Nephron progenitor cell (in vitro differentiated cells): ENCODE measurements around the gene SOS2.

ENCODE experiments used
- DNase-seq: peaks from one replicate; pipeline ENCODE4 v3.0.0; 2021
- H3K27ac Mint-ChIP-seq: 2 replicates; pipeline ENCODE4 v1.8.0; 2021; ENCODE audit warnings: mild to moderate bottlenecking, moderate library complexity, mixed read lengths
- H3K27me3 Mint-ChIP-seq: 2 replicates; pipeline ENCODE4 v1.8.0; 2021; ENCODE audit warnings: mild to moderate bottlenecking, low read depth, mixed read lengths; ENCODE audit not compliant: poor library complexity
- H3K36me3 Mint-ChIP-seq: 2 replicates; pipeline ENCODE4 v1.8.0; 2021; ENCODE audit warnings: low read depth, mixed read lengths
- H3K4me1 Mint-ChIP-seq: 2 replicates; pipeline ENCODE4 v1.8.0; 2021; ENCODE audit warnings: mixed read lengths
- H3K4me3 Mint-ChIP-seq: 2 replicates; pipeline ENCODE4 v1.8.0; 2021; ENCODE audit warnings: mild to moderate bottlenecking, moderate library complexity, mixed read lengths
- H3K9me3 Mint-ChIP-seq: 2 replicates; pipeline ENCODE4 v1.8.0; 2021; ENCODE audit warnings: mild to moderate bottlenecking, moderate library complexity, mixed read lengths
- TF ChIP-seq, protein P1 (sequence below): fragments of 200-600 bp; sonication (generic); IDR thresholded peaks from 2 replicates; pipeline ENCODE4 v1.5.0; 2021; ENCODE audit warnings: antibody characterized with exemption

The SOS2 gene

GRCh38 chr14:50123062-50123461 lies 108.3 kb downstream of the SOS2 start:
- Mint-ChIP-seq H3K4me1 (peaks cover 30% of the 10 kb centered on the region), H3K27me3 (no peaks in the 10 kb centered on the region), H3K36me3 (peaks cover 54% of the 10 kb centered on the region), H3K9me3 (no peaks in the 10 kb centered on the region), H3K27ac (peak overlapping the region; percentile 43), H3K4me3 (no peak overlapping the region)
- TF ChIP-seq, protein P1, sequence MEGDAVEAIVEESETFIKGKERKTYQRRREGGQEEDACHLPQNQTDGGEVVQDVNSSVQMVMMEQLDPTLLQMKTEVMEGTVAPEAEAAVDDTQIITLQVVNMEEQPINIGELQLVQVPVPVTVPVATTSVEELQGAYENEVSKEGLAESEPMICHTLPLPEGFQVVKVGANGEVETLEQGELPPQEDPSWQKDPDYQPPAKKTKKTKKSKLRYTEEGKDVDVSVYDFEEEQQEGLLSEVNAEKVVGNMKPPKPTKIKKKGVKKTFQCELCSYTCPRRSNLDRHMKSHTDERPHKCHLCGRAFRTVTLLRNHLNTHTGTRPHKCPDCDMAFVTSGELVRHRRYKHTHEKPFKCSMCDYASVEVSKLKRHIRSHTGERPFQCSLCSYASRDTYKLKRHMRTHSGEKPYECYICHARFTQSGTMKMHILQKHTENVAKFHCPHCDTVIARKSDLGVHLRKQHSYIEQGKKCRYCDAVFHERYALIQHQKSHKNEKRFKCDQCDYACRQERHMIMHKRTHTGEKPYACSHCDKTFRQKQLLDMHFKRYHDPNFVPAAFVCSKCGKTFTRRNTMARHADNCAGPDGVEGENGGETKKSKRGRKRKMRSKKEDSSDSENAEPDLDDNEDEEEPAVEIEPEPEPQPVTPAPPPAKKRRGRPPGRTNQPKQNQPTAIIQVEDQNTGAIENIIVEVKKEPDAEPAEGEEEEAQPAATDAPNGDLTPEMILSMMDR: no peak
- no peak for DNase-seq

DNA sequence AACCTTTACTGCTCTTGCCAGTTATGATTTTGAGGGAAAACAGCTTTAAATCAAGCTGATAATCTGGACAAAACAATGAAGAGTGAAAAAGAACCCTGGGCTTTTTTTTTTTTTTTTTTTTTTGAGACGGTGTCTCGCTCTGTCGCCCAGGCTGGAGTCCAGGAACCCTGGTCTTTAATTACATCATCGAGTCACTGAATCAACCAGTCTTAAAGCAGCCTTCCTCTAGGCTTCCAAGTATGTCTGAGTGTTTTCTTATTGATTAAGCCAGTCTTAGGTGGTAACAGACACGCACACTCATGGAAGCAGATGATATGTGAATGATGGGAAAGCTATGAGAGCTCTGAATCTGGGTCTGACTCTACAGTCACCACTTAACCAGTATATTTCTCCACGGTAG lies 109.1 kb downstream of the SOS2 start:
- TF ChIP-seq, protein P1: no peak
- Mint-ChIP-seq H3K27ac (peak overlapping the region; percentile 73), H3K4me3 (no peak overlapping the region), H3K27me3 (no peaks in the 10 kb centered on the region), H3K9me3 (no peaks in the 10 kb centered on the region), H3K4me1 (peaks cover 30% of the 10 kb centered on the region), H3K36me3 (peaks cover 48% of the 10 kb centered on the region)
- no peak for DNase-seq

DNA sequence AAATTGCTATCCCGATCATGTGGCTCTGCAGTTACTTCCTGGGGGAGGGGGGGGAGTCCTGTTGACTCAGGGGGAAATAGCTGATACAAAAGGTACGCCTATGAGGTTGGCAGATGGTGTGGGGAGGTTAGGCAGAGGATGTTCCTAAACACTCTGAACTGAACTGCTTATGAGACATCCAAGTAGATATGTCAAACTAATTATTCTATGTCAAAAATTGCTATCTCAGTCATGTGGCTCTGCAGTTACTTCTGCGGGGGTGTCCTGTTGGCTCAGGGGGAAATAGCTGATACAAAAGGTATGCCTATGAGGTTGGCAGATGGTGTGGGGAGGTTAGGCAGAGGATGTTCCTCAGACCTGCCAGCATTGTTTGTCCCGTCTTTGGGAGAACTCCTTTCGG lies 109.9 kb downstream of the SOS2 start:
- Mint-ChIP-seq H3K27me3 (no peaks in the 10 kb centered on the region), H3K36me3 (peaks cover 47% of the 10 kb centered on the region), H3K4me1 (peaks cover 36% of the 10 kb centered on the region), H3K27ac (peak overlapping the region; percentile 73), H3K4me3 (no peak overlapping the region), H3K9me3 (no peaks in the 10 kb centered on the region)
- DNase-seq: no peak
- TF ChIP-seq, protein P1: no peak

DNA sequence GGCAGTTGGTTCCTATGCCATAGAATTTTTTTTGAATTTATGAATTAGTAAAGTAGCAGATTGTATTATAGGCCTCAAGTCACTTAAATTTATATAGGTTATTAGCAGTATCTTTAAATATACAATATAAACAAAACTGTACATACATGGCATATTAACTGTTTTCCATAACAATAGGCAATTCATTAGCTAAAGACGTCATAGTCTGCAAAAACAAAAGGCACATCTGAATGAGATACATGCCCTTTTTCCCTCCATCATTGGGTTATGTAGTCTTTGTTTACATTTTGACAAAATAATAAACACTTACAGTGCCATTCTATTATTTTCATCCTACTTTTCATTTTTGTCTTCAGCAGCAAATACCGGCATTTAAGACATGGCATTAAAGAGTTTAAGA lies 113.9 kb downstream of the SOS2 start:
- H3K27ac Mint-ChIP-seq: no peak overlapping the region
- peaks cover 44% of the 10 kb centered on the region for H3K4me1 Mint-ChIP-seq
- TF ChIP-seq, protein P1: no peak
- no peaks in the 10 kb centered on the region for H3K9me3 Mint-ChIP-seq
- H3K4me3 Mint-ChIP-seq: peak overlapping the region; percentile 25
- no peak for DNase-seq
- peaks cover 36% of the 10 kb centered on the region for H3K36me3 Mint-ChIP-seq
- no peaks in the 10 kb centered on the region for H3K27me3 Mint-ChIP-seq

- H3K36me3 Mint-ChIP-seq: peaks cover 40% of the 10 kb centered on the region
- no peaks in the 10 kb centered on the region for H3K27me3 Mint-ChIP-seq
- peaks cover 39% of the 10 kb centered on the region for H3K4me1 Mint-ChIP-seq
- no peak for DNase-seq
- H3K27ac Mint-ChIP-seq: peak overlapping the region; percentile 99
- TF ChIP-seq, protein P1: no peak
- peak overlapping the region; percentile 98 for H3K4me3 Mint-ChIP-seq
- no peaks in the 10 kb centered on the region for H3K9me3 Mint-ChIP-seq
These were observed 114.4 kb downstream of the SOS2 start for GRCh38 chr14:50116966-50117365.

- Mint-ChIP-seq H3K27ac (peak within 1 kb of the TSS; percentile 99), H3K4me3 (peak within 1 kb of the TSS; percentile 98)
These were observed 115.0 kb downstream of the SOS2 start, which contains the start of gene VCPKMT for GRCh38 chr14:50116181-50116956. TSS of gene VCPKMT (minus strand) at chr14:50116572. CDS start at chr14:50116552, 20 bp downstream.

More at GRCh38 chr14:50116181-50116956, 115.0 kb downstream of the SOS2 start, which contains the start of gene VCPKMT:
- Mint-ChIP-seq H3K36me3 (peaks cover 45% of the 10 kb centered on the region), H3K4me1 (peaks cover 33% of the 10 kb centered on the region), H3K9me3 (no peaks in the 10 kb centered on the region), H3K27me3 (no peaks in the 10 kb centered on the region)
- peak; percentile 98 for DNase-seq
- TF ChIP-seq, protein P1: no peak
